ENCODE data around the gene RAI1.

DNA sequence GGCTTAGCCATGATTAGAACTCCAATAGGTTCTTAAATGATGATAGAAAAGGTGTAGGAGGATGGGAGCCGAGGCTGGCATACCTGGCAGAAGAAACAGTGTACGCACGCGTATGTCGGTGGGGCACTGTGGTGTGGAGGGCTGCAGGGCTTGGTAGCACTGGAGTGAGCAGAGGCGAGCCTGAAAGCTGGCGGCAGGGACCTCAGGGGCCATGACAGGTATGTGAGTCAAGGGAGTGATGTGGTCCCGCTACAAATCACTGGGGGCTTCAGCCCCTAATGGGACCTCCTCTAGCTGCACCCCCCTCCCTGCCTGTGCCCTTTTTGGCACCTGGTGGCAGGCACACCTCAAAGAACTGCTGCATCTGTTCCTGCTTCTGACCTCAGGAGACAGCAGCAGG is 67.3 kb downstream of the RAI1 start:
- TF ChIP-seq EP300 (IDR thresholded peaks at IDR 0.05) (no peak), POLR2A (IDR thresholded peaks at IDR 0.05) (no peak)
- TF ChIP-seq, protein P1, sequence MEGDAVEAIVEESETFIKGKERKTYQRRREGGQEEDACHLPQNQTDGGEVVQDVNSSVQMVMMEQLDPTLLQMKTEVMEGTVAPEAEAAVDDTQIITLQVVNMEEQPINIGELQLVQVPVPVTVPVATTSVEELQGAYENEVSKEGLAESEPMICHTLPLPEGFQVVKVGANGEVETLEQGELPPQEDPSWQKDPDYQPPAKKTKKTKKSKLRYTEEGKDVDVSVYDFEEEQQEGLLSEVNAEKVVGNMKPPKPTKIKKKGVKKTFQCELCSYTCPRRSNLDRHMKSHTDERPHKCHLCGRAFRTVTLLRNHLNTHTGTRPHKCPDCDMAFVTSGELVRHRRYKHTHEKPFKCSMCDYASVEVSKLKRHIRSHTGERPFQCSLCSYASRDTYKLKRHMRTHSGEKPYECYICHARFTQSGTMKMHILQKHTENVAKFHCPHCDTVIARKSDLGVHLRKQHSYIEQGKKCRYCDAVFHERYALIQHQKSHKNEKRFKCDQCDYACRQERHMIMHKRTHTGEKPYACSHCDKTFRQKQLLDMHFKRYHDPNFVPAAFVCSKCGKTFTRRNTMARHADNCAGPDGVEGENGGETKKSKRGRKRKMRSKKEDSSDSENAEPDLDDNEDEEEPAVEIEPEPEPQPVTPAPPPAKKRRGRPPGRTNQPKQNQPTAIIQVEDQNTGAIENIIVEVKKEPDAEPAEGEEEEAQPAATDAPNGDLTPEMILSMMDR (IDR thresholded peaks at IDR 0.05) = no peak

Measured in ovary (tissue), 3 donors.